A549 treated with AZD9567 at 1 μM for 4 hours (cell line): Measurements from ENCODE around the gene SPRR5. TPM values are rescaled to one million over a fixed set of nuclear protein-coding genes. Genes with fewer than 3 reads are reported as not detected.

ENCODE experiments used
- total RNA-seq: library from RNA; stranded (reverse); fragments of 200-300 nt; extraction: Qiagen RNA extraction; gene quantifications from 5 replicates; pipeline ENCODE4 v1.2.3, GENCODE V29; 2022; ENCODE audit not compliant: insufficient read depth

SPRR5 gene, protein sequence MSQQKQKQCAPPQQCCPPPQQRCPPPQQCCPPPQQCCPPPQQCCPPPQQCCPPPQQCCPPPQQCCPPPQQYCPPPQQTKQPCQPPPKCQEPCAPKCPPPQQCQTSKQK
- total RNA-seq: not detected in 5 replicates

DNA sequence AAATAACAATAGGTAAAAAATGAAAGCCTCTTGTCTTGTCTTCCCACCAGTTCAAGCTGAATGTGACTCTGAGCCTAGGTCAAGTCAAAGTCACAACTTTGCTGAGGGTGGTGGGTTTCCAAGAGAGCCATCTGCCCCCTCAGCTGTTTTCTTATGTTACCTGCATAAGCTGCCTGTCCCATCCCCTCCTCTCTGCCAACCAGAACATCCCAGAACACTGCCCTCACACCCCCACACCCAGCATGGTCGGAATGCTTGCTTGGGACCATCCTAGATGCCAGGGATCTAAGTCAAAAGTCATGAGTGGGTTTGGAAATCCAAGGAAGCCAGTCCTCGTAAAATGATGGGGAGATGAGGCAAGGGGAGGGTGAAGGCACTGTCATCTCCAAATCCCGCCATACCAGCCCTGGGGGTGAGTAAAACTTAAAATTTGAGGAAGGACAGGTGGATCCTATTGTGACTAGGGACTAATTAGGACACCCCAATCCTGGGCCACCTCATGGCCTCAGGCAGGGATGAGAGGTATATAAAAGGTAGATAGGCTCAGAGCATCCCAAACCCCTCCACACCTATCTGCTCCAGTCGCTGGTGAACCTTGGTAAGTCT is at the start of gene SPRR5:
Gene SPRR5, plus strand, starts transcription at position 556 of the 606 bp plus-strand sequence. CDS start 1,349 bp downstream, outside the sequence.

GRCh38 chr1:152907686-152908601 is 39.1 kb upstream of the SPRR5 start, which contains the start of gene IVL:
Gene IVL (plus strand): TSS chr1:152908546. CDS start chr1:152909798, 1,252 bp downstream.

DNA sequence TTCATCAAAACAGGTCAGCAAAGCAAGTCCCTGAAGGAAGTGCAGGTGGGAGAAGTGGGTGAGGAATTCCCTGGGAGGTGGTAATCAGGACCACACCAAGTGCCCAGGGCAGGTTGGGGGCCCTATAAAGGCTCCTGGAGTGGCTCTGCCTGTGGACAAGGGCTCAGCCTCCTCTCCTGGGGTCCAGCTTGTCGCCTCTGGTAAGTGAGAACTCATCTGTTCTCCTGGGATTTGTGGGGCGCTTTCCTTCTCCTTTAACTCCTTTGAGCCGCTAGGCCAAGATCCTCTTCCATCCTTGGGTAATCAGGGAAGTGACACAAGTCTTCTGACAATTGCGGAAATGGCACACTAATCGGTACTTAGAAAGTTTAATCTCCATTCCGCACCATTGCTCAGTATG is 23.5 kb downstream of the SPRR5 start, which contains the start of gene SPRR4:
Gene SPRR4, plus strand, starts transcription at position 154 of the 400 bp plus-strand sequence. CDS start 1,243 bp downstream, outside the sequence.

DNA sequence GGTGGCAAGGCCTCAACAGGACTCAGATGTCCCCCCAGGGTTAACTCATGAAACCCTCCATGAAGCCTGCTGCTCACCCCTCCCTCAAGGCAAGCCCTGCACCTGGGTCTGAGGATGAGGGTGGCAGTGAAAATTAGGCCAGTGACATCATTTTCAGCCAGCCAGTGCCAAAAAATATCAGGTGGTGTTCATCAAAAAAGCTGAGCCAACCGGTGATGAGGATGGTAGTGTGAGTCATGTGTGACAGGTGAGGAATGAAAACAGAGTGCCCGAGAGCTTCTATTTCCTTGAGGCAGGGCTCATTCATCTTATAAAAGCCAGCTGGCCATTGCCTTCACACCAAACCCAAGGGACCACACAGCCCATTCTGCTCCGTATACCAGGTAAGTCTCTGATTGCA is 36.7 kb downstream of the SPRR5 start, which contains the start of gene SPRR1A:
Gene SPRR1A, plus strand, starts transcription at position 339 of the 400 bp plus-strand sequence. CDS start 1,150 bp downstream, outside the sequence.

Other genes with a start within 250 kb of the SPRR5 start
- not detected in 5 replicates for gene LCE2A, start 248.9 kb upstream of the SPRR5 start, total RNA-seq
- gene LCE4A, start 239.0 kb upstream of the SPRR5 start, total RNA-seq: not detected in 5 replicates
- not detected in 5 replicates for gene KPRP, start 189.2 kb upstream of the SPRR5 start, total RNA-seq
- not detected in 5 replicates for gene LCE1F, start 172.1 kb upstream of the SPRR5 start, total RNA-seq
- 0.07 TPM in 1 of 5 replicates, not detected in the others for gene LCE1E, start 160.9 kb upstream of the SPRR5 start, total RNA-seq
- gene LCE1D, start 150.5 kb upstream of the SPRR5 start, total RNA-seq: not detected in 5 replicates
- not detected in 5 replicates for gene LCE1C, start 140.6 kb upstream of the SPRR5 start, total RNA-seq
- gene LCE1B, start 135.2 kb upstream of the SPRR5 start, total RNA-seq: 0.09 TPM in 1 of 5 replicates, not detected in the others
- not detected in 5 replicates for gene LCE1A, start 119.7 kb upstream of the SPRR5 start, total RNA-seq
- not detected in 5 replicates for gene LCE6A, start 104.3 kb upstream of the SPRR5 start, total RNA-seq
- not detected in 5 replicates for gene LCE7A, start 87.2 kb upstream of the SPRR5 start, total RNA-seq
- not detected in 5 replicates for gene SMCP, start 68.9 kb upstream of the SPRR5 start, total RNA-seq
- gene IVL, start 38.7 kb upstream of the SPRR5 start, total RNA-seq: 0.05 to 0.09 TPM (median 0.08 TPM) in 4 of 5 replicates, not detected in the other
- gene SPRR4, start 23.4 kb downstream of the SPRR5 start, total RNA-seq: not detected in 5 replicates
- gene SPRR1A, start 36.9 kb downstream of the SPRR5 start, total RNA-seq: not detected in 5 replicates
- not detected in 5 replicates for gene SPRR3, start 54.5 kb downstream of the SPRR5 start, total RNA-seq
- not detected in 5 replicates for gene SPRR1B, start 84.0 kb downstream of the SPRR5 start, total RNA-seq
- not detected in 5 replicates for gene SPRR2D, start 93.9 kb downstream of the SPRR5 start, total RNA-seq
- gene SPRR2A, start 110.3 kb downstream of the SPRR5 start, total RNA-seq: not detected in 5 replicates
- not detected in 5 replicates for gene SPRR2B, start 124.4 kb downstream of the SPRR5 start, total RNA-seq
- not detected in 5 replicates for gene SPRR2E, start 147.3 kb downstream of the SPRR5 start, total RNA-seq
- not detected in 5 replicates for gene SPRR2F, start 166.3 kb downstream of the SPRR5 start, total RNA-seq
- not detected in 5 replicates for gene SPRR2G, start 203.7 kb downstream of the SPRR5 start, total RNA-seq